Stimulated activated CD8-positive, alpha-beta memory T cell treated with anti-CD3 and anti-CD28 coated beads, Interleukin-7, amount 100 ng/mL, for 24 hours (primary cell): Measurements from ENCODE around the gene FAM98A.

ENCODE experiments used
- DNase-seq: peaks from one replicate; pipeline ENCODE4 v3.0.0-alpha.2; 2020; ENCODE audit warnings: low read depth

FAM98A gene

GRCh38 chr2:33597026-33597425 lies 2.1 kb downstream of the FAM98A start:
- no peak for DNase-seq

GRCh38 chr2:33595385-33595784 lies 3.7 kb downstream of the FAM98A start:
- no peak for DNase-seq

GRCh38 chr2:33589444-33589843 lies 9.7 kb downstream of the FAM98A start:
- no peak for DNase-seq

GRCh38 chr2:33588232-33588631 lies 10.9 kb downstream of the FAM98A start:
- no peak for DNase-seq

- DNase-seq, result no peak
These were observed 12.3 kb downstream of the FAM98A start for GRCh38 chr2:33586766-33587165.

GRCh38 chr2:33583194-33583938 lies 15.7 kb downstream of the FAM98A start:
- DNase-seq, result no peak

- no peak for DNase-seq
These were observed 17.2 kb downstream of the FAM98A start for GRCh38 chr2:33581872-33582271.

GRCh38 chr2:33579227-33579626 lies 19.9 kb downstream of the FAM98A start:
- DNase-seq, result no peak

- DNase-seq, result no peak
These were observed 21.4 kb downstream of the FAM98A start for GRCh38 chr2:33577668-33578067.

GRCh38 chr2:33577084-33577483 lies 22.0 kb downstream of the FAM98A start:
- no peak for DNase-seq

- no peak for DNase-seq
These were observed 25.4 kb downstream of the FAM98A start for GRCh38 chr2:33573657-33574056.

- no peak for DNase-seq
These were observed 28.4 kb downstream of the FAM98A start for GRCh38 chr2:33570681-33571080.

GRCh38 chr2:33561872-33562271 lies 37.2 kb downstream of the FAM98A start:
- no peak for DNase-seq

- no peak for DNase-seq
These were observed 39.1 kb downstream of the FAM98A start for GRCh38 chr2:33560017-33560416.

- no peak for DNase-seq
These were observed 39.8 kb downstream of the FAM98A start for GRCh38 chr2:33559328-33559727.

- DNase-seq, result no peak
These were observed 43.4 kb downstream of the FAM98A start for GRCh38 chr2:33555681-33556080.

- DNase-seq, result no peak
These were observed 46.2 kb downstream of the FAM98A start for GRCh38 chr2:33552758-33553461.

- DNase-seq, result no peak
These were observed 48.9 kb downstream of the FAM98A start for GRCh38 chr2:33550206-33550605.

- DNase-seq, result no peak
These were observed 57.9 kb downstream of the FAM98A start for GRCh38 chr2:33541243-33541642.

GRCh38 chr2:33535421-33535820 lies 63.7 kb downstream of the FAM98A start:
- DNase-seq, result no peak
